Measurements from ENCODE around the gene PWWP2B. TPM values are rescaled to one million over a fixed set of nuclear protein-coding genes. Genes with fewer than 3 reads are reported as not detected.

Gene PWWP2B
- total RNA-seq, 8 experiments from 2014 or later = 4.6 to 12.7 (median 8.9) TPM

DNA sequence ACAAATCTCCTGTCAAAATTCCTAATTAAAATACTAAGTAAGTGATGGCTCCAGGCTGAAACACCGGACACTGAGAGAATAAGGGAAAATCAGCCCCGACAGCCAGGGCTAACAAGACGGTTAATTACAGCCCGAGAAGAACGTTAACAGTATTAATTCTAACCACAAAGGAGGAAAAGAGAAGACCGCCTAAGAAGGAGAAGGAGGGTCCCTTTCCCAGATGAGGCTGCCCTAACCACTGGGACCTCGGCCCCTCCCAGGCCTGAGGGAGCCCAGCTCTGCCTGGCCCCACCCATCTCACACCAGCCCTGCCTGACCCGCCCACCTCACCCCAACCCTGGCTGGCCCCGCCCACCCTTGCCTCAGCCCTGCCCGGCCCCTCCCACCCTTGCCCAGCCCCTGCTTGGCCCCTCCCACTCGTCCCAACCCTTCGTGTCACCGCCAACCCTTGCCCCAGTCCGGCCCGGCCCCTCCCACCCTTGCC, 51.3 kb downstream of the PWWP2B start:
- Histone ChIP-seq H3K4me3 (no peak overlapping the region), H3K4me1 (replicated peaks in 1 of 2) (peaks cover 46 to 70% of the 10 kb centered on the region in 2 donors), H3K27ac (peak overlapping the region in 1 of 2 donors; percentile 76)
- in situ Hi-C loops (cut with MboI; ENCODE audit: low pct_unique_long_range_greater_than_20kb in 2 of 9, low sequenced_read_pairs in 9 of 9, unreplicated experiment in 9 of 9) = loop anchor here in 1 of 9 experiments (10.0 kb wide), 1 partner anchor 53 kb away; the partner anchor contains the start of gene PWWP2B
- peak in 6 of 8 experiments; percentile 6 to 59 (median 20) for ATAC-seq (replicated peaks in 6 of 8)
- WGBS, 10 experiments = 0 to 73% (median 43%) methylated on average over 2 to 3 of the region's 15 CpGs; no CpG with 5 or more reads in 6 of the 10 experiments

DNA sequence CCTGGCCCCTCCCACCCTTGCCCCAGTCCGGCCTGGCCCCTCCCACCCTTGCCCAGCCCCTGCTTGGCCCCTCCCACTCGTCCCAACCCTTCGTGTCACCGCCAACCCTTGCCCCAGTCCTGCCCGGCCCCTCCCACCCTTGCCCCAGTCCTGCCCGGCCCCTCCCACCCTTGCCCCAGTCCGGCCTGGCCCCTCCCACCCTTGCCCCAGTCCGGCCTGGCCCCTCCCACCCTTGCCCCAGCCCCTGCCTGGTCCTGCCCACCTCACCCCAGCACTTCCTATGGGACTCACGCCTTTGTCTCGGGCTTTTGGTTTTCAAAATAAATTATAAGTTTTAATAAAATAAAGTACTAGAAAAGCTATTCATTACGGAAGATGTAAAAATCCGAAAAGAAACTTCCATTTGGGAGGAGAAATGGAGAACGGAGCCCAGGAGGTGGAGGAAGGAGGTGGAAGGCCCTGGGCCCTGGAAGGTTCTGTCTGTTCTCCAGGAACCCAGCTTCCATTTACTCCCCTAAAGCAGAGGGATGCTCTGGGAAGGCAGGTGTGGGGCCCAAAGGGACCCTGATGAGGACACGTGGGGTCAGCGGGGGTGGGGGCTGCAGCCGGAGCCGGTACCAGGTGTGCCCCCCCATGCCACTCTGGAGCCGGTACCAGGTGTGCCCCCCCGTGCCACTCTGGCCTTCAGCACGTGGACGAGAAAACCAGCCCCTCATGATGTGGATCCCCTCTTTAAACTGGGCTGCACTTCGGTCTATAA, 52.2 kb downstream of the PWWP2B start:
- Histone ChIP-seq H3K4me1 (replicated peaks in 1 of 2) (peaks cover 40 to 67% of the 10 kb centered on the region in 2 donors), H3K27ac (no peak overlapping the region), H3K4me3 (no peak overlapping the region)
- in situ Hi-C loops (cut with MboI; ENCODE audit: low pct_unique_long_range_greater_than_20kb in 2 of 9, low sequenced_read_pairs in 9 of 9, unreplicated experiment in 9 of 9) = loop anchor here in 1 of 9 experiments (10.0 kb wide), 1 partner anchor 54 kb away; the partner anchor contains the start of gene PWWP2B
- peak in 1 of 8 experiments; percentile 10 for ATAC-seq (replicated peaks in 6 of 8)
- WGBS, 10 experiments = 40 to 90% (median 63%) methylated on average over 2 to 4 of the region's 22 CpGs; no CpG with 5 or more reads in 6 of the 10 experiments

GRCh38 chr10:132449811-132450181, 52.8 kb downstream of the PWWP2B start:
- 78 to 80% methylated on average over 2 to 3 of the region's 11 CpGs; no CpG with 5 or more reads in 8 of the 10 experiments for WGBS, 10 experiments
- in situ Hi-C loops (cut with MboI; ENCODE audit: low pct_unique_long_range_greater_than_20kb in 2 of 9, low sequenced_read_pairs in 9 of 9, unreplicated experiment in 9 of 9) = loop anchor here in 7 of 9 experiments (10.0 to 25.0 kb wide), 7 partner anchors 55 to 237 kb away; partner anchors contain the start of gene PWWP2B (in 1 of the 7)

DNA sequence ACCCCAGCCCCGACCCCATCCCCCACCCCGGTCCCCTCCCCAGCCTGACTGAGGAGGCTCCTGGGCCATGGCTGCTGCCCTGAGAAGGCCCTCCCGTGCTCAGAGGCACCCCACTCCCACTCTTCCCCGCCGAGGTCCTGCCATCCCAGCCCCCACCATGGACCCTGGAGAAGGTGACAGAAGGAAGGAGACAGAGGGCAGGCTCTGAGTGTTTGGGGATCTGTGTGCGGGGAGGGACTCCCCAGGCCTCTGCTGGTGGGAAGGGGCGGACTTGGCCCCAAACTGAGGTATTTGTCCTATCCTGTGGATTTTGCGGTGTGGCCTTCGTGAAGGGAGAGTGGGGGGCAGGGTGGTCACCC, 53.4 kb downstream of the PWWP2B start:
- in situ Hi-C loops (cut with MboI; ENCODE audit: low pct_unique_long_range_greater_than_20kb in 2 of 9, low sequenced_read_pairs in 9 of 9, unreplicated experiment in 9 of 9) = loop anchor here in 7 of 9 experiments (10.0 to 25.0 kb wide), 6 partner anchors 66 to 238 kb away; no protein-coding TSS in a partner anchor
- no CpG with 5 or more reads among the region's 9 CpGs for WGBS, 10 experiments
- no peak for ATAC-seq (replicated peaks in 6 of 8)
- Histone ChIP-seq H3K4me1 (replicated peaks in 1 of 2) (peaks cover 29 to 55% of the 10 kb centered on the region in 2 donors), H3K4me3 (no peak overlapping the region), H3K27ac (no peak overlapping the region)

More at GRCh38 chr10:132449811-132450181, 52.8 kb downstream of the PWWP2B start:
- Histone ChIP-seq H3K4me1 (replicated peaks in 1 of 2) (peaks cover 34 to 61% of the 10 kb centered on the region in 2 donors), H3K27ac (no peak overlapping the region), H3K4me3 (no peak overlapping the region)
- ATAC-seq (replicated peaks in 6 of 8) = peak in 1 of 8 experiments; percentile 9

- no peak for ATAC-seq (replicated peaks in 6 of 8)
- in situ Hi-C loops (cut with MboI; ENCODE audit: low pct_unique_long_range_greater_than_20kb in 2 of 9, low sequenced_read_pairs in 9 of 9, unreplicated experiment in 9 of 9) = loop anchor here in 7 of 9 experiments (10.0 to 25.0 kb wide), 6 partner anchors 66 to 239 kb away; no protein-coding TSS in a partner anchor
- peaks cover 24 to 53% of the 10 kb centered on the region in 2 donors for H3K4me1 ChIP-seq (replicated peaks in 1 of 2)
- no peak overlapping the region for H3K27ac ChIP-seq
- WGBS, 10 experiments = 80 to 88% methylated on average over 3 to 5 of the region's 11 CpGs; no CpG with 5 or more reads in 8 of the 10 experiments
- no peak overlapping the region for H3K4me3 ChIP-seq
Measured at GRCh38 chr10:132450825-132451505, 54.0 kb downstream of the PWWP2B start.

- Histone ChIP-seq H3K4me1 (replicated peaks in 1 of 2) (peaks cover 17 to 46% of the 10 kb centered on the region in 2 donors), H3K27ac (no peak overlapping the region), H3K4me3 (no peak overlapping the region)
- ATAC-seq (replicated peaks in 6 of 8) = no peak
- in situ Hi-C loops (cut with MboI; ENCODE audit: low pct_unique_long_range_greater_than_20kb in 2 of 9, low sequenced_read_pairs in 9 of 9, unreplicated experiment in 9 of 9) = loop anchor here in 7 of 9 experiments (10.0 to 25.0 kb wide), 6 partner anchors 67 to 239 kb away; no protein-coding TSS in a partner anchor
- 80 to 95% methylated on average over 1 to 6 of the region's 18 CpGs; no CpG with 5 or more reads in 8 of the 10 experiments for WGBS, 10 experiments
Measured at GRCh38 chr10:132451506-132452215, 54.7 kb downstream of the PWWP2B start.

GRCh38 chr10:132452216-132452650, 55.2 kb downstream of the PWWP2B start:
- WGBS, 10 experiments = 80 to 93% (median 85%) methylated on average over 2 to 6 of the region's 14 CpGs; no CpG with 5 or more reads in 7 of the 10 experiments
- peak in 5 of 8 experiments; percentile 20 to 52 (median 23) for ATAC-seq (replicated peaks in 6 of 8)
- Histone ChIP-seq H3K4me3 (no peak overlapping the region), H3K4me1 (replicated peaks in 1 of 2) (peaks cover 12 to 40% of the 10 kb centered on the region in 2 donors), H3K27ac (no peak overlapping the region)
- in situ Hi-C loops (cut with MboI; ENCODE audit: low pct_unique_long_range_greater_than_20kb in 2 of 9, low sequenced_read_pairs in 9 of 9, unreplicated experiment in 9 of 9) = loop anchor here in 7 of 9 experiments (10.0 to 25.0 kb wide), 6 partner anchors 67 to 240 kb away; no protein-coding TSS in a partner anchor

DNA sequence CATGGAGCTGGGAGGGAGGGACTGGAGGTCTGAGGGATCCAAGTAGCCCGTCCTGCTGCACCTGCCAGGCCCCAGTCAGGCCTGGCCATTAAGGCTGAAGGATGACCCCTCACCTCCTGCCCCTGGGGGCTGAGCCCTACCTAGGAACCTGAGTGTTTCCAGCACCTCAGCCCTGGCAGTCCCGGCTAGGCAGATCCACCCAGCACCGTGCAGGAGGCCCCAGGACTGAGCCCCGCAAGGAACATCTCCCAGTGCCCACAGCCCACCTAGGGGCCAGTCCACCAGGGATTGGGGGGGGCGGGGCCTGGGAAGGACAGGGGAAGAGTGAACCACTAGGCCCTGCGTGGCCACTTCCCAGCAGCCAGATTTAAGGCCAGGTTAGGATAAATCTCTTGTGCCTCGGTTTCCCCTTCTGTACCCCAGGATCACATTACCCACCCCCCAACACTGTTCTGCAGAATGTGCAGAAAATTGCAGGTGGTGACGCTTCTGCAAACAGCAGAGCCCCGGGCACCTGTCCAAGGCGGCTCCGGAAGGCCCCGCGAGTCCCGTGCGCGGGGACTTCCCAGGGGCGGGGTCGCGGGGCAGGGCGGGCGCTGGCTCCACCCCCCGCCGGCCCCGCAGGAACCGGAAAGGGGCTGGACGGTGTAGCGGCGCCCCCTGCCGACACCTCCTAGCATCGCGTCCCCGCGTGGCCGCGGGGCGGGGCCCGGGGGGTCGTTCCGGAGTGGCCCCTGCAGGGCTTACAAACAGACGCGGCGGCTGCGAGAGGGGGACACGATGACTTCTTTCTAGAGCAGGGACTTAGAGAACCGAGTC, 55.9 kb downstream of the PWWP2B start:
- peak; percentile 61 to 85 (median 79) for ATAC-seq (replicated peaks in 6 of 8)

DNA sequence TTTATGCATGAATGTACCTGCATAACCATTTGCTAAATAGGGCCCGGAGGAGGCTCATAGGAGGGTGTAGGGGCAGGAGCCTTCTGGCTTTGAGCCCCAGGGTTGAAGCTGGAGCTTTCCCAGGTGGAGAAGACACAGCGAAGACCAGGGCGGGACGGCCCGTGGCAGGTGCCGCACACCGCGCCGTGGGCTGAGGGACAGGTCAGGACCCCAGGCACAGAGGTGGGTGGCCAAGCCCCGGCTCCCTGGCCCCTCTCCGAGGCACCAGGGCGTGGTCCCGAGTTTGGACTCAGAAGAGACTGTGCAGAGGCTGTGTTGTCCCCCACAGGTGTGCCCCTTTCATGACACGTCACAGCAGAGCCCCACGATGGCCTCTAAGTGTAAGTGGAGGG, 56.5 kb downstream of the PWWP2B start:
- 40 to 86% (median 58%) methylated on average over 1 to 6 of the region's 15 CpGs; no CpG with 5 or more reads in 6 of the 10 experiments for WGBS, 10 experiments
- Histone ChIP-seq H3K27ac (no peak overlapping the region), H3K4me1 (replicated peaks in 1 of 2) (peaks cover 0 to 29% of the 10 kb centered on the region in 2 donors), H3K4me3 (no peak overlapping the region)
- in situ Hi-C loops (cut with MboI; ENCODE audit: low pct_unique_long_range_greater_than_20kb in 2 of 9, low sequenced_read_pairs in 9 of 9, unreplicated experiment in 9 of 9) = loop anchor here in 7 of 9 experiments (10.0 to 25.0 kb wide), 6 partner anchors 69 to 241 kb away; no protein-coding TSS in a partner anchor
- ATAC-seq (replicated peaks in 6 of 8) = peak in 2 of 8 experiments; percentile 6 to 19

More for the DNA sequence above, 55.9 kb downstream of the PWWP2B start:
- Histone ChIP-seq H3K4me3 (peak overlapping the region in 1 of 5 donors; percentile 6), H3K27ac (no peak overlapping the region), H3K4me1 (replicated peaks in 1 of 2) (peaks cover 5 to 34% of the 10 kb centered on the region in 2 donors)
- in situ Hi-C loops (cut with MboI; ENCODE audit: low pct_unique_long_range_greater_than_20kb in 2 of 9, low sequenced_read_pairs in 9 of 9, unreplicated experiment in 9 of 9) = loop anchor here in 7 of 9 experiments (10.0 to 25.0 kb wide), 6 partner anchors 68 to 241 kb away; no protein-coding TSS in a partner anchor
- 0 to 100% (median 80%) methylated on average over 1 to 3 of the region's 45 CpGs; no CpG with 5 or more reads in 5 of the 10 experiments for WGBS, 10 experiments

- in situ Hi-C loops (cut with MboI; ENCODE audit: low pct_unique_long_range_greater_than_20kb in 2 of 9, low sequenced_read_pairs in 9 of 9, unreplicated experiment in 9 of 9) = loop anchor here in 7 of 9 experiments (5.0 to 25.0 kb wide), 7 partner anchors 70 to 242 kb away; no protein-coding TSS in a partner anchor
- H3K4me1 ChIP-seq (replicated peaks in 1 of 2) = peaks cover 0 to 28% of the 10 kb centered on the region in 2 donors
- WGBS, 10 experiments = 0 to 100% (median 78%) methylated on average over 1 to 4 of the region's 30 CpGs; no CpG with 5 or more reads in 4 of the 10 experiments
- ATAC-seq (replicated peaks in 6 of 8) = no peak
- no peak overlapping the region for H3K4me3 ChIP-seq
- H3K27ac ChIP-seq = no peak overlapping the region
Measured at GRCh38 chr10:132454296-132455198, 57.5 kb downstream of the PWWP2B start.
